Left ventricle myocardium superior (tissue), 1 donor: ENCODE data around the gene TDRD10. TPM values are rescaled to one million over a fixed set of nuclear protein-coding genes. Genes with fewer than 3 reads are reported as not detected.

Experiments used
- ATAC-seq: fragments of 200-7000 bp; cut with Tn5 transposase; one replicate; pipeline ENCODE4 v1.9.1; 2020; ENCODE audit warnings: mild to moderate bottlenecking, moderate library complexity
- DNase-seq: peaks from one replicate; pipeline ENCODE4 v3.0.0-alpha.2; 2020
- intact Hi-C: fragments of 100-400 bp; cut with micrococcal nuclease; formaldehyde crosslinking; loops from one replicate; pipeline ENCODE4 v1.11.0; 2022
- total RNA-seq: library from RNA; stranded (reverse); fragmentation: NEBNext Ultra II Directional; extraction: Animal tissue kit (Norgen Biotek cat#: 25700); gene quantifications from one replicate; pipeline ENCODE4 v1.2.1, GENCODE V29; 2021
- donor health status: DM: no; HTN: yes; CAD: no; lungs with severe emphysema.

The TDRD10 gene
- total RNA-seq, 1 donor from 2014 or later, result 1.9 TPM

DNA sequence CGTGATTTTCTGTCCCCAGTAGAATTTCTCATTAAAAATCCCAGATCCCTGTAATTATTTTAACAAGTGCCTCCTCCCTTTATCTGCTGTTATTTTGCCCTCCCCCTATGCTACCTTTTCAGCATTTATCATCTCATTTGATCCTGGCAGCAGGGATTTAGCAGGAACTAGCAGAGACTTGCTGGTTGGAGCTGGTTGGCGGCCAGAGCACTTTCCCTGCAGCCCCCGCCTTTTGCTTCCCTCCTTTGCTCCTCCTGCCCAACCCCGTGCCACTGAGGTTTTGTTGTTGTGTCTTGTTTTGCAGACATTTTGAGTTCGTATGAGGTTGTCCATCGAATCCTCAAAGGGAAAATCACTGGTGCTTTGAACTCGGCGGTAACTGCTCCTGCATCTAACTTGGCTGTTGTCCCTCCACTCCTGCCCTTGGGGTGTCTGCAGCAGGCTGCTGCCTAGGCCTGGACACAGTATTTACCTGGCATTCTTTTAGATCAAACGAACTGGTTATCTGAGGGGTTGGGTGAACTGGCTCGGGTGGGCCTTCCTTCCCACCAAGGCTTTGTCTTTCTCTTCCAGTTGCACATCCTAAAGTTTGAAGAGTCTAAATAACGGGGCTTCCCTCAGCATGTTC, 45.2 kb downstream of the TDRD10 start:
- ATAC-seq (no peak), DNase-seq (no peak)
- intact Hi-C loops, result loop anchor here (5.0 kb wide), 1 partner anchor 65 kb away; no protein-coding TSS in a partner anchor

DNA sequence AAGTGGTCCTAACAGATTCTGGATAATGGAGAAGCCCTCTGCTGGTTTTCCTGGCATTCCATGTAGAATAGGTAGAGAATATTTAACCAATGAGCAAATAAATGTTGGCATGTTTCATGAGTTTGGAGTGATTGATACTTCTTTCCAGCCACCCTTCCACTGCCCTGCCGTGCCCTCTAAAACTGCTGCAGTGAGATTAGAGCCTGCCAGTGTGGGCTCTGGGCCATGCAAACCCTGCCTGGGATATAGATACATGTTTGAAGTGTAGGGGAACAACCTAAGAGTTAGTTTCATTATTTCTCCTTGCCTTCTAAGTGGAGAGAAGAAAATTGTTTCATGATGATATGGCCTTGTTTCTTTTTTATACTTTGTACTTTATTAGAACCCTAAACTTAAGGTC, 46.0 kb downstream of the TDRD10 start:
- ATAC-seq (peak; percentile 84), DNase-seq (peak; percentile 69)
- intact Hi-C loops, result loop anchor here (5.0 kb wide), 1 partner anchor 66 kb away; no protein-coding TSS in a partner anchor

DNA sequence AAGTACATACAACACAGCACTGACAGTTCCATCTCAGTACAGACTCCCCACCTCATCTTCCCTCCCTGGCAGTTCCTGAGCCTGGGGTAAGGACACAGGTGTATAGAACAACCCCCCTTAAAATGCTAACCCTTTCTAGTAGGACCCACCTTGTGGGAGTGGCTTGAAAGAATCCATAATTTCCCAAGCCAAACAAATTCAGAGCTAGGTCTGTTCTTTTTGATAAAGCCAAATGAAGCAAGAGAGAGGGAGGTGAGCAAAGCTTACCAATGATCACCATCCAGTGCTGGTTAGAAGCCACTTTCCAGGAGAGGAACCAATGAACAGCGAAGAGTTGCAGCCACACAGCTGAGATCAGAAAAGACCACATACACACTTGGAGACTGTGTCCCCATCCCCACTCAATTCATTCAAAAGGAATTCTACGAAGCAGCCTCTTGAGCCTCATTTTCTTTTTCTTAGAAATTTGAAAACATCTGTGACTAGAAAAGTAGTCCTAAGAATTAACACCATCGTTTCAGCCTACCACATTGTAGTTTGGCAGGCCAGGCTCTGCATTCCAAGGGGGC, 47.3 kb downstream of the TDRD10 start:
- no peak for DNase-seq
- intact Hi-C loops, result loop anchor here (5.0 kb wide), 1 partner anchor 67 kb away; no protein-coding TSS in a partner anchor

DNA sequence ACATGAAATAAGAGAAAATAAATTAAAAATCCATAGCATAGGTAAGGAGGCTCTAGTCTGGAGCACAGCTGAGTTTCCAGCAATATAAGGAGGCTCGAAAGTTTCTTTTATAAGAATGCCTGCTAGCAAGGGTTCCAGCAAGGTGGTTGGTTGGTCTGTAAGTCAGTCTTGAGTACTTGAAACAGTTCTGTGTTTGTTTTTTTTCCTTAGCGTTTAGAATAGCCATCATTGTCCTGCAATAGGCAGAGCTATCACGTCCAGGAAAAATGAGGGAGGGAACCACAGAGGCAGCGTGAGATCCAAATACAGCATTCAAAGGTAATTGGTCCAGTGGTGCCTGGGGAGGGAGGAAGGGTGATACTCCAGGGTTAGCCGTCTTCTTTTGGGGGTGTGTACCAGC, 48.1 kb downstream of the TDRD10 start:
- no peak for ATAC-seq
- intact Hi-C loops, result no loop called here
- DNase-seq, result no peak

More for the DNA sequence above, 47.3 kb downstream of the TDRD10 start:
- no peak for ATAC-seq

DNA sequence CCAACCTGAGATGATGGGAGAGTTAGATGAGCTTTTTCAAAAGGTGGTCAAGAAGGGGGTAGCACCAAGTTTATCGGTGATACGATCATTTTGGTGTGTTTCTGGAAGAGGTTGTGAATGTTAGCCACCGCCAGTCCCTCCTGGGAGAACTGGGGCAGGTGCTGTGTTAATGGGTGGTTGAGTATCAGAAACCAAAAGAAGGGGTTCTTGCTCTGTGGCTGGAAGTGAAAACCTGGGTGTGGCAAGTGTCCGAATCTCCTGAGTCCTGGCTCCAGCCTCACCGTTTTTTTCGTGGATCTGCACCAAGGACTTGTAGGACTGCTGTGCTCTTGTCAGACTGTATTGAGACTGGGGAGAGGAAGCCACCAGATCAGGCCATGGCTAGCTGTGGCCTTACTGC, 48.6 kb downstream of the TDRD10 start:
- DNase-seq (no peak), ATAC-seq (no peak)
- intact Hi-C loops, result no loop called here

DNA sequence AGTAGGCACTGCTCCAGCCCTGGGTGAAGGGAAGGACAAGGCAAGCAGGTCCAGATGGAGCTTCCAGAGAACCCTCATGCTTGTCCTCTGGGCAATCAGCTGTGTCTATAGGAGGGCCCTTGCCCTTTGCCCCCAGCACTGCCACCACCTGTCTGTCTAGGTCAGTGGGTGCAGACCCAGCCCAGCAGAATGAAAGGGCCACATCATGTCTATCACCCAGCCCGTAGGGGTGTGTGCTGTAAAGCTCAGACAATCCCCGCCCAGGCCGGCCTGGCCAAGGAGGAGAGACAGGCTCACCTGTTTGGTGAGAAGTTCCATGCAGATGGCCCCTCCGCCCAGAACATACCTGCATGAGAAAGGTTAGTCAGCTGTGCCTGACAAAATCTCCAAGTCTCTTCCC, 49.5 kb downstream of the TDRD10 start:
- ATAC-seq (no peak), DNase-seq (no peak)
- intact Hi-C loops, result no loop called here

DNA sequence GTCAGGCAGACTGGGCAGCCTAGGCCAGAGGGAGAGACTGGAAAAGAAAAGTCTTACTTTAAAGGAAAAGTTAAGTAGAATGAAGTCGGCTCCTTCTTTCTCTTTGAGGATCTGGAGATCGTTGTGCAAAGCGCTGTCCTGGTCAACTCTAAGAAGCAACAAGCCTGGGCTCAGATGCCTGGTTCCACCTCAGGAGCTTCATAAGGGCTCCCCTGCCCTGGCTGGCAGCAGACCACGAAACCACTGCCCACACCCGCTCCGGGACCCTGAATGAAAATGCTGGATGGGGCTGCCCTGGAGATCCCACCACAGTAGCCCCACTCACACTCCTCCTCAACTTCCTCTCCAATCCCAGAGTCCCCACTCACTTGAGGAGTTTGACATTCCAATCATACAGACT, 50.0 kb downstream of the TDRD10 start:
- intact Hi-C loops, result no loop called here
- ATAC-seq (no peak), DNase-seq (no peak)

DNA sequence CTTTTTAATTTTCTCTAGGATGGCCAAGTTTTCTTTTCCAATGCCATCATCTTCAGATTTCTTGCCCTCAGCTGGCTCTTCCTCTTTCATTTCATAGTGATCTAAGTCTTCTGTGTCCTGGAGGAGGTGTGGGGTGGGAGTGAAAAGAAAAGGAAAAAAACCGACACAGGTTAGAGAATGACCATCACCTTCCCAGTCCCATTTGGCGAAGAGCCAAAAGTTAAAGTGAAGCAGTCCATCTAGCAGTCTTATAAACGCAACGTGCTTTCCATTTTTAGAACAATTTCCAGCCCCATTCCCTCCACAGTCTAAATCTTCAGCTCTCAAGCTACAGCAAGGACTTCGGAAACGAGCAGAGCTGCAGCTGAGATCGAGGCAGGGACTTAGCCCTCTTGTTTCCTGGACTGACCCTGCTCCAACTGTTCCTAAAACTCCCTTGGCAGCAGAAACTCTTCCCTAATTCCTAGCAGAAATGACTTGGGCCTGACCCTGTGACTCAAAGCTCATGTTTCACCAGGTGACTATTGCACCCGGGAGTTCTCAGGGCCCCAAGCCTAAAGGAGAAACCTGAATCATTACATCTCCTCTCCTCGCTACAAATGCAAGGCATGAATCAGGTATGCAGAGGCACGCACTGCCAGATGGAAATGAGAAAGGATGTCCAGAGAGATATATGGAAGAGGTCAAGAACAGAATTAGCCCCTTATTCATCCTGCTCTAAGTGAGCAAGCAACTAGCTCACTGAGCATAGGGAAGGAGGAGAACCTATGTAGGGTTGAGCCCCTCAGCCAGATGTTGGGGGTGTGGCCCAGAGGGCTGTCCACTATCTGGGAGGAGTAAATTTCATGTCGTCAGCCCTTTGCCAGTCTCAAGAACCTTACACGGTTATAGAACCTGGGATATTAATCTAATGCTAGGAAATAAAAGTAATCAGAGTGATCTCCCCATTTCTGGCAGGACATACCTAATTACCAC, 51.3 kb downstream of the TDRD10 start:
- no peak for ATAC-seq
- intact Hi-C loops, result no loop called here
- DNase-seq, result no peak

DNA sequence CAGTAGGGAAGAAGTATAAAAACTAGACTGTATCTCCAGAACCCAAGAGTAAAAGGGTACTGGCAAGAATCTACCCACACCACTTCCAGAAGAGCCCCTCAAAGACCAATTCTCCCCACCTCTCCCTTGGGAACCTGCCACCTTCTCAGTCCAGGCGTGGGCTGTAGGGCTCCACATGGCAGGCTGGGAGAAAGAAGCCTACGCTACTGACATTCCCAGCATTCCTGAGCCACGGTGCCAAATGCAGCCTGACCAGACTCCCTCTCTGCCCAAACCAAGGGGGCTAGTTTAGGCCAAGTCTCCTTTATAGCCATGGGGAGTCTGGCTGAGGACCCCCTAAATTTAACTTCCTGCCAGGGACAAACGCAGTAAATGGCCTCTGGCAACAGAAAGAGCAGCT, 54.4 kb downstream of the TDRD10 start:
- DNase-seq, result peak; percentile 50
- intact Hi-C loops, result no loop called here
- ATAC-seq, result no peak

DNA sequence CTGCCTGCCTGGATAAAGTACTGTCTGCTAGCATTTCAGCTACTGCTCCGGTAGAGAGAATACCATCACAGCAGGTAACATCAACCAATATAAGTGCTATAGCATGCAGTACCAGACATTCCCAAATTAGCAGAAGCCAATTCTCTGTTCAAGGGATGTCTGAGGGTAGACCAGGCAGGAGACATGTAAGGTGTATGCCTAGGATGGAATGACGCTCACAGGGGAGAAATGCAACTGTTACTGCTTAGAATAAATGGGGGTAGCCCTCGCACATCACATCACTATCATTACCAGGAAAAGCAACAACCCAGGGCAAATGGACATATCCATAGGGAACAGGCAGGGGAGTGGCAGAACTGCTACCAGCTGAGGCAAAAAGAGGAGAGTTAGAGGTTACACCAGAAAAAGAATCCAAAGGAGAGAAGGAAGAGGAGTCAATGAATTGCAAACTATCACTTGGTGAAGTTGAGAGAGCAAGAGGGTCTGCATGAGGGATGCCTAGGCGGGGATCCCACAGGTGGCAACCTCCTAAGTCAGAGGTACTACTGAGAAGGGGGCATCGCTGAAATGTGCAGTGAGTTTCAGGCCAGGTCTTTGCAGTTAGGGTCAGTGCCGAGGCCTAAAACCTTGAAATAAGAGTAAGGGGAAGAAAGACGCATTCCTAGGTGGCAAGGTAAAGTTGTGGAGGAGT, 55.4 kb downstream of the TDRD10 start:
- intact Hi-C loops, result no loop called here
- no peak for ATAC-seq

DNA sequence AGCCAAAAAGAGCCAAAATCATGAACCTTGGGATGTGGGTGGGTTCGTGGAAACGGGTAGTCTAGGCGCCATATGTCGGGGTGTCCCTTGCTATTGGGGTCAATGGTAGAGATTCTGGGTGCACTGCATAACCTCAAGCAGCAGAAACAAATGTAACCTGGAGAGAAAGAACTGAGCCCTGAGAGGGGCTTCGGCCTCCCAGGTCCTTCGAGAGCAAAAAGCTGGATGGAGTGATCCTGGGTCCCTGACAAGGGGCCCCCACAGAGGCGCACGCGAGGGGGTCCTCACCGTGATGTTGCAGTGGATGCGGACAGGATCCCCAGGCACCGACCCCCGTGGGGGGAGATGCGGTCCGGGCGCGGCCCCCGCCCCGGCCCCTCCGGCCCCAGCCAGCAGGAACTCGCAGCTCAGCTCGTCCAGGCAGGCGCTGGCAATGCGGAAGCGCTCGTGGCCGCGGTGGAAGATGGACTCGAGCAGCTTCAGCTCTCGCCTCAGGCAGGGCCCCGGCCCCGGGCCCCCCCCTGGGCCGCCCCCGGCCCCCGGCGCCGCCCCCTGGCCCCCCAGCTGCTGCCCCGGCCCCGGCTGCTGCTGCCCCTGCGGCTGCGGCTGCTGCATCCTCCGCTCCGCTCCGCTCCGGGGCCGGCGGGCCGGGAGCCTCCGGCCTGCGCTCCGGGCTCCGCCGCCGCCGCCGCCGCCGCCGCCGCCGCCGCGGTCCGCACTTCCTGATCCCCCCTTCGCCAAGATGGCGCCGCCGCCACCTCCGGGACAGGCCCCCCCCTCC, 56.1 kb downstream of the TDRD10 start, which contains the start of gene UBE2Q1:
TSS of gene UBE2Q1 (minus strand) at position 724 of the 781 bp plus-strand sequence. CDS start at position 615, 109 bp downstream.
- peak; percentile 74 for DNase-seq
- ATAC-seq, result no peak
- intact Hi-C loops, result no loop called here

More for the DNA sequence above, 55.4 kb downstream of the TDRD10 start:
- no peak for DNase-seq

DNA sequence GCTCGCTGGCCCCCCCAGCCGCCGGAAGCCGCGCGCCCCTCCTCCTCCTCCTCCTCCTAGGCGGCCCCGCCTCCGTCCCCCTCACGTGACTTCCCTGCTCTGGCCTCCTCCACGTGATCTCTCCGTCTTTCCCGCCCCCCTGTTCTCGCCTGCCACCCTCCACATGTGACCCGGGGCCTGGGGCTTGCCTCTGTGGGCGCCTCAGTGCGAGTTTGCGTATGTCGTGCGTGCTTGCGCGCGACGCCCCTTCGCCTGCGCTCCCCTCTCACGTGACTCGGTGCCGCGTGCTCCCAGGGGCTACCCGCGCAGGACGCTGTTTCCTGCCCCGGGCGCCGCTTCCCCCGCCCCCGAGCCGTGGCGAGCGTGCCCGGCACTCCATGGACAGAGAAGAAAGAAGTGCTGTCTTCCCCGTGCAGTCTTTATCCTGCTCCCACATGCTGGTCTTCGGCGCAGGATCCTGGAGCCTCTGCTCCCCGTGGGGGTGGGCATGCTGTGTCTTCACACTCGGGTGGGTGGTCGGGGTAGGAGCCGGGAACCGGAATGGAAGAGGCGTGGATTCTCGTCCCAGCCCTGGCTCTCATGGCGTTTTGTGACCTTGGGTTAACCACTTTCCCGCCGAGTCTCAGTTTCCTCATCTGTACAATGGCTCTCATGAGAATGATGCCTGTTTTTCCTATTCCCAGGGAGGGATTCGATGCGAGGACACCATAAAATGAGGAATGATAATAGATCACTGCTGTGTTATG, 56.9 kb downstream of the TDRD10 start:
- ATAC-seq, result peak; percentile 96
- intact Hi-C loops, result no loop called here
- peak; percentile 99 for DNase-seq

DNA sequence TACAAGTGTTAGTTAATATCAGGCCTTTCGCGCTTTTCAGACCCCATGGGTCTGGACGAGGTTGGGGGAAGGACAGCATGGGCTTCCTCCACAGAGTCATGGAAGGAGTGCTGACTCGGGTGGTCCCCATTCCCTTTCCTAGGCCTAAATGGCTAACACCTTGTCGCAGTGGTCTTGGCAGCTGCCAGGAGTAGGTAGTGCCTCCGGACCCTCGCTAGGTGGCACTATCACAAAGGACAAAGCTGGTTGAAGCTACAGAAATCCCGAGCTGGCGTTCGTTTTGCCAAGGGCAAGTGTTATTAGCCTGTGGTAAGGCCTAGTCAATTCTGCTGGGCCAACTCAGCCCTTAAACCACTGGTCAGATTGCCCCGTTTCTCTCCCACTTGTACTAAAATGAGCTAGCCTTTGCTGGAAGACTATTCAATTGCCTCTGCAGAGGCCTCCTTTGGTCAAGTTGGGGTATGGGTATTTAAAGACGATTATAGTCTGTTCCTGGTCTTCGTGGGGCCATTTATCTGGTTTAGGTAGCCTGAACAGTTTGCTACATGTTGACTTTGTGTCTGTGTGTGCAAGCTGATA, 57.5 kb downstream of the TDRD10 start:
- DNase-seq (peak; percentile 81), ATAC-seq (peak; percentile 77)
- intact Hi-C loops, result loop anchor here (5.0 kb wide), 1 partner anchor 323 kb away; no protein-coding TSS in a partner anchor

DNA sequence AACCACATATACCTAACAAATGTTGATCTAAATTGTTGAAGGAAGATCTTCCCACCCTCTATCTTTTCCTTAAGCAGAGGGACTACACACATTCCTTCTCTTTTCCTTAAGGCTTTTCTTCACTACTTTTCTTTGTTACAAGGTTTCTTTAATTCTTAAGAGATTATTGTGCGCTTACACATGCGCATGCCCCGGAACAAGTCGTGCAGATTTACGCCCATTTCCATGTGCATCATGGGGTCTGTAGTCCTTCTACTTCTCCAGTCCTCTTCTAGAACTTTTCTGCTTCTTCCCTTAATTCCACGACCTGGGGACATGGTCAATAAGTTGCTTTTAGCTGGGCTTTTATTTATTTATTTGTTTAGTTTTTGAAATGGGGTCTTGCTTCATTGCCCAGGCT, 63.9 kb downstream of the TDRD10 start:
- ATAC-seq, result no peak
- no peak for DNase-seq
- intact Hi-C loops, result no loop called here

DNA sequence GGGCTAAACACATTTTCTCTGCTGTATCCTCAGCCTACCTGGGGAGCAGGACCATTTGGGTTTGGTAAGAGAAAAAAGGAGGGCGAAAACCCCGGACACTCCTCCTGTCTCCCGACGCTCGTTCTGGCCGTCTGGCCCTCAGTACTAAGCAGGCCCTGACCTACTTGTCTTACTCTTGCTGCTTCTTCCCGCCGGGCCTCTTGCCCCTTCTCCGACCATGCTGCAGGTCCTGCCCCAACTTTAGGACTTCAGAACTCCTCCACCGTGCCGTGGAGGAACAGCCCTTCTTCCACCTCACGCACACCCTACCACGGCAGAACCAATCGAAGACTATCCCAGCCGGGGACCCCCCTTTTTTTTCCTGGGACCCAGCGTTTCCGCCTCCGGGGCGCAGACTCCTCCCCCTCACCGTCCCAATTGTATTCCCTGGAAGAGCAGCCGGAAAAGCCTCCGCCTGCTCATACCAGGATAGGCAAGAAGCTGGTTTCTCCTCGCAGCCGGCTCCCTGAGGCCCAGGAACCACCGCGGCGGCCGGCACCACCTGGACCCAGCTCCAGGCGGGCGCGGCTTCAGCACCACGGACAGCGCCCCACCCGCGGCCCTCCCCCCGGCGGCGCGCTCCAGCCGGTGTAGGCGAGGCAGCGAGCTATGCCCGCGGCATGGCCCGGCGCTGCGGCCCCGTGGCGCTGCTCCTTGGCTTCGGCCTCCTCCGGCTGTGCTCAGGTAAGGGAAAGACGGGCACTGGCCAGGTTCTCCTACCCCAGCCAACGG, 65.6 kb downstream of the TDRD10 start, which contains the start of gene CHRNB2:
TSS of gene CHRNB2 (plus strand) at position 393 of the 771 bp plus-strand sequence. CDS start at position 660, 267 bp downstream.
- intact Hi-C loops, result no loop called here
- ATAC-seq (peak; percentile 98), DNase-seq (peak; percentile 82)

DNA sequence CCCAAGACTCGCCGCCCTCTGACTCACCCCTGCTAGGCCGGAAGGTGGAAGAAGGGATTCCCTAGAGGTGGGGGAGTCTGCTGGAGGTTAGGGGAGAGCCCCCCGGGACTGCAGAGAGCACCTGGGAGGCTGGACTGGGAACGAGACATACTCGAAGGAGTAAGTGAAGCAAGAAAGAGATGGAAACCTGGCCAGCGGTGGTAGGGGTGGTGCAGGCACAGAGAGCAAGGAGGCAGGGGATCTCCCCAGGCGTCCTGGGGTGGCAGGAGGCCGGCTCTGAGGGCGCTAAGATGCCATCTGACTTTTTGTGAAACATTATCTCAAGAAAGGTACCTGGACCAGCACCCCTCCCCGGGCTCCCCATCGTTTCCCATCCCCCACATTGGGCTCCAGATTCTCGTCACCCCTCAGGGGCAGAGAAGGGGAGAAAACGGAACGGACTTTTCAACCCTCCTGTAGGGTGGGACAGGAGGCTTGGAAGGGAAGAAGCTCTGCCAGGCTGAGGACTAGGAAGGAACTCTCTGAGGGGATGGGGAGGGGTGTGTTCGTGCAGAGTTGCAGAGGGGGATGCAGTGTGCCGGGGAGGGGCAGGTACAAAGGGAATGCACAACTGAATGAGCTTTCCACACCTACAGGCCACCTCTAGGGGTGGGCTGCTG, 66.3 kb downstream of the TDRD10 start:
- DNase-seq (no peak), ATAC-seq (no peak)
- intact Hi-C loops, result no loop called here
